Measurements from ENCODE around the gene DSCAML1.

Gene DSCAML1

DNA sequence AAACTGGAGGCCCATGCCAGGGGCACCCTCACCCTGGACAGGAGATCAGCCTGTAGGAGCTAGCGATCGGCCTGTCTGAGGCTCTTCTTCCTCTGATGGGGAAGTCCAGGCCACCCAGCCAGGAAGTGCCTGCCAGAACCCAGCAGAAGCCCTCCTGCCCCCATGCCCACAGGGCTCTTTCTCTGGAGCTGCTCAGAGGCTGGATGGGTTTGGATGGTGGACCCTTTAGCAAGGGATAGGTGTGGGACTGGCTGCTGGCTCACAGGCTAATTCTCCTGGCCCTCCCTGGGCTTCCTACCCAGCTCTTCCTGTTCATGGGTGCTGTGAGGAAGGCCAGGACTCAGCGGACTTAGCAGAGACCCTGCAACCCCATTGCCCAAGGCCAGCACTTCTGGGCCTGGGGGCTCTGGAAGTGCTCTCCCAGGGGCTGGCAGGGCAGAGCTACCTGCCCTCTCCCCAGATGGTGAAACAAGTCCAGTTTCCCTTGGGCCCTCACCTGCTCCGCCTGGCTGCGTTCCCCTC is 19.9 kb upstream of the DSCAML1 start:
- TF ChIP-seq, protein P1, sequence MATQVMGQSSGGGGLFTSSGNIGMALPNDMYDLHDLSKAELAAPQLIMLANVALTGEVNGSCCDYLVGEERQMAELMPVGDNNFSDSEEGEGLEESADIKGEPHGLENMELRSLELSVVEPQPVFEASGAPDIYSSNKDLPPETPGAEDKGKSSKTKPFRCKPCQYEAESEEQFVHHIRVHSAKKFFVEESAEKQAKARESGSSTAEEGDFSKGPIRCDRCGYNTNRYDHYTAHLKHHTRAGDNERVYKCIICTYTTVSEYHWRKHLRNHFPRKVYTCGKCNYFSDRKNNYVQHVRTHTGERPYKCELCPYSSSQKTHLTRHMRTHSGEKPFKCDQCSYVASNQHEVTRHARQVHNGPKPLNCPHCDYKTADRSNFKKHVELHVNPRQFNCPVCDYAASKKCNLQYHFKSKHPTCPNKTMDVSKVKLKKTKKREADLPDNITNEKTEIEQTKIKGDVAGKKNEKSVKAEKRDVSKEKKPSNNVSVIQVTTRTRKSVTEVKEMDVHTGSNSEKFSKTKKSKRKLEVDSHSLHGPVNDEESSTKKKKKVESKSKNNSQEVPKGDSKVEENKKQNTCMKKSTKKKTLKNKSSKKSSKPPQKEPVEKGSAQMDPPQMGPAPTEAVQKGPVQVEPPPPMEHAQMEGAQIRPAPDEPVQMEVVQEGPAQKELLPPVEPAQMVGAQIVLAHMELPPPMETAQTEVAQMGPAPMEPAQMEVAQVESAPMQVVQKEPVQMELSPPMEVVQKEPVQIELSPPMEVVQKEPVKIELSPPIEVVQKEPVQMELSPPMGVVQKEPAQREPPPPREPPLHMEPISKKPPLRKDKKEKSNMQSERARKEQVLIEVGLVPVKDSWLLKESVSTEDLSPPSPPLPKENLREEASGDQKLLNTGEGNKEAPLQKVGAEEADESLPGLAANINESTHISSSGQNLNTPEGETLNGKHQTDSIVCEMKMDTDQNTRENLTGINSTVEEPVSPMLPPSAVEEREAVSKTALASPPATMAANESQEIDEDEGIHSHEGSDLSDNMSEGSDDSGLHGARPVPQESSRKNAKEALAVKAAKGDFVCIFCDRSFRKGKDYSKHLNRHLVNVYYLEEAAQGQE (IDR thresholded peaks at IDR 0.05; ENCODE audit: insufficient read depth in 1 of 2, low read depth in 2 of 2, low read length in 2 of 2) = no peak
- TF ChIP-seq FOXP2 (optimal IDR thresholded peaks at IDR 0.05; ENCODE audit: borderline replicate concordance, extremely low read depth, extremely low read length, insufficient read depth) (no peak), TAF1 (IDR thresholded peaks at IDR 0.05; ENCODE audit: borderline replicate concordance, insufficient read depth, low read length) (no peak), POLR2AphosphoS5 (IDR thresholded peaks at IDR 0.05; ENCODE audit: low read depth, low read length) (no peak), SIN3A (IDR thresholded peaks at IDR 0.05; ENCODE audit: borderline replicate concordance, insufficient read depth, low read length) (no peak)

DNA sequence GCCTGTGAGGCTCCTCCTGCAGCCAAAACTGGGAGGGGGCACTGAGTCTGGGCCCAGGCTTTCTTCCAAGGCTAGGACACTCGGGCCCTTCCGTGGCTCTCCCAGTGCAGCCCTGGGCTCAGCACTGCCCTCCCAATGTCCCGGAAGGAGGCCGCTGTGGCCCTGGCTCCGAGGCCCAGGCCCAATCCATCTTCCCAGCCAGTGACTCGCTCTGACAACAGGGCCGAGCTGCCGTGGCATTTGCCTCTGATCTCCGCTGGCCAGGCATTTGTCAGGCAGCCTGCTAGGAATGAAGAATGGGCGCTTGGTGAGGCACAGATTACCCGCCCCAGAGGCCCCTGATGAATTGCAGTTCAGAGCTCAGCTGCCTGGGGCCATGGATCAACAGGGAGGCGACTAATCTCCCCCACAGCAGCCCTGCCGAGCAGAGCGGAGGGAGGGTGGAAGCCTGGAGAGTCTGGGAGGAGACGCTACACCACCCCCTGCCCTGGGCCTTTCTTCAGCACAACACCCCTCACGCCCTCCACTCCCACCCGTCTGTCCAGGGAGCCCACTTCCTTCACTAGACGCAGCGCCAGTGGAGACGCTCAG is 19.2 kb upstream of the DSCAML1 start:
- no peak for TF ChIP-seq POLR2AphosphoS5 (IDR thresholded peaks at IDR 0.05; ENCODE audit: low read depth, low read length)
- TF ChIP-seq TAF1 (IDR thresholded peaks at IDR 0.05; ENCODE audit: borderline replicate concordance, insufficient read depth, low read length) = no peak
- no peak for TF ChIP-seq SIN3A (IDR thresholded peaks at IDR 0.05; ENCODE audit: borderline replicate concordance, insufficient read depth, low read length)
- no peak for TF ChIP-seq FOXP2 (optimal IDR thresholded peaks at IDR 0.05; ENCODE audit: borderline replicate concordance, extremely low read depth, extremely low read length, insufficient read depth)
- TF ChIP-seq, protein P1 (IDR thresholded peaks at IDR 0.05; ENCODE audit: insufficient read depth in 1 of 2, low read depth in 2 of 2, low read length in 2 of 2) = no peak

DNA sequence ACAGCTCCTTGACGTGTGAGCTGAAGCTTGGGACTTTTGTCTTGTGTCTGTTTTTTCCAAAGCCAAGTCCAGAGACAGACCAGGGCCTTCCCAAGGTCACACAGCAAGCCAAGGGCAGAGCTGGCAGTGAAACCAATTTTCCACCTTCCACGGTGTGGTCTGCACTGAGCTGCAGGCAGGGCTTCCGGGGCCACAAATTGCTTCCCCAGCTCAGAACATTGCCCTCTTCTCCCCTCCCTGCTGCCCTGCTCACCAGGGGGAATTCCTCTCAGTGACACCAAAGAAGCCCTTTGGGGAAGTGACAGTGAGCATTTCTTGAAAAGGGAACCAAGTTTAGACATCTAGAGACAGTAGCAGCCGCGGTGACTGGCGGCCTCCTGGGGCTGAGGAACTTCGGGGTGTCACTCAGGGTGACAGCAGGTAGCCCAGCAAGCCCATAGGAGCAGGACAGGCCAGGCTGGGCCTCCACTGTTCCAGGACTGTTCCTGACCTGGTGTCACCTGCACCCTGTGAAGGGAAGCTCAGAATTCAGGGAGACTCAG is 18.3 kb upstream of the DSCAML1 start:
- no peak for TF ChIP-seq FOXP2 (optimal IDR thresholded peaks at IDR 0.05; ENCODE audit: borderline replicate concordance, extremely low read depth, extremely low read length, insufficient read depth)
- no peak for TF ChIP-seq SIN3A (IDR thresholded peaks at IDR 0.05; ENCODE audit: borderline replicate concordance, insufficient read depth, low read length)
- TF ChIP-seq, protein P1 (IDR thresholded peaks at IDR 0.05; ENCODE audit: insufficient read depth in 1 of 2, low read depth in 2 of 2, low read length in 2 of 2) = no peak
- TF ChIP-seq TAF1 (IDR thresholded peaks at IDR 0.05; ENCODE audit: borderline replicate concordance, insufficient read depth, low read length) = no peak
- no peak for TF ChIP-seq POLR2AphosphoS5 (IDR thresholded peaks at IDR 0.05; ENCODE audit: low read depth, low read length)

DNA sequence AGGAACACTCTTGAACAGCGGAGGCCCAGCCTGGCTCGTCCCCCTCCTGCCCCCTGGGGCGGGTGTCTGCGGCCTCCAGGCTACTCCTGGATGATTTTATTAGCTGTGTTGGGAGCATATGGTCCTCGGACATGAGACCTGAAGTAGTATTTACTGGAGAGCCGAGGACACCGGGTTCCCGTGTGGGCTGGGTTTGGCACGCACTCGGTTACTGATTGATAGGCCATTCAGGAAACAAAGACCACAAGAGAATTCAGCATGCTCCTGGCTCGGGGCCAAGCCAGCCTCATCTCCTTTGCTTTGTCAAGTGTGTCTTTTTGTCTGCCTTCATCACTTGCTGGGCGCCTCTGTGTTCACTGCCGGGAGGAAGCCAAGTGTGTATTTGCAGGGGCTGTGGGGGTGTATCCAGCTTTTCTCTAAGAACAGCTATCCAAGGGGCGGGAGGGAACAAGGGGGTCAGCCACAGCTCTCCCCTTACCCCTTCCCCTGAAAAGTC is 17.8 kb upstream of the DSCAML1 start:
- no peak for TF ChIP-seq POLR2AphosphoS5 (IDR thresholded peaks at IDR 0.05; ENCODE audit: low read depth, low read length)
- TF ChIP-seq, protein P1 (IDR thresholded peaks at IDR 0.05; ENCODE audit: insufficient read depth in 1 of 2, low read depth in 2 of 2, low read length in 2 of 2) = no peak
- no peak for TF ChIP-seq TAF1 (IDR thresholded peaks at IDR 0.05; ENCODE audit: borderline replicate concordance, insufficient read depth, low read length)
- no peak for TF ChIP-seq SIN3A (IDR thresholded peaks at IDR 0.05; ENCODE audit: borderline replicate concordance, insufficient read depth, low read length)
- TF ChIP-seq FOXP2 (optimal IDR thresholded peaks at IDR 0.05; ENCODE audit: borderline replicate concordance, extremely low read depth, extremely low read length, insufficient read depth) = no peak
